Testis (tissue), 3 donors: ENCODE results near the gene ABCG8. TPM values are rescaled to one million over a fixed set of nuclear protein-coding genes. Genes with fewer than 3 reads are reported as not detected.

Experiments
- DNase-seq: peaks from one replicate; pipeline ENCODE4 v3.0.0-alpha.2; 2019
- H3K27ac ChIP-seq, 2 donors: fragments of 200-600 bp; sonication (generic); one replicate each; pipeline ENCODE4 v1.5.1; 2019
- H3K27me3 ChIP-seq: fragments of 200-600 bp; sonication (generic); one replicate; pipeline ENCODE4 v1.5.1; 2019
- H3K36me3 ChIP-seq: fragments of 200-600 bp; sonication (generic); one replicate; pipeline ENCODE4 v1.5.1; 2017; ENCODE audit warnings: low read depth; ENCODE audit errors: missing control alignments
- H3K4me1 ChIP-seq: fragments of 200-600 bp; sonication (generic); one replicate; pipeline ENCODE4 v1.5.1; 2019
- H3K4me3 ChIP-seq, 2 donors: fragments of 200-600 bp; sonication (generic); one replicate each; pipeline ENCODE4 v1.5.1; 2017 to 2019
- H3K9me3 ChIP-seq: fragments of 200-600 bp; sonication (generic); one replicate; pipeline ENCODE4 v1.5.1; 2017
- POLR2A ChIP-seq: fragments of 450-650 bp; IDR thresholded peaks from one replicate; pipeline ENCODE4 v1.6.1; 2017; ENCODE audit warnings: antibody characterized with exemption, mild to moderate bottlenecking, moderate library complexity
- WGBS, 2 donors: methylation state at CpG; one replicate each; pipeline ENCODE4 v1.1.5; 2018; 5-methylcytosine and 5-hydroxymethylcytosine counted together
- intact Hi-C: fragments of 100-400 bp; cut with DNase I; formaldehyde crosslinking; loops from one replicate; pipeline ENCODE4 v1.15.1; 2023; ENCODE audit warnings: low total_unique reads
- polyA plus RNA-seq: library from polyadenylated mRNA; stranded (reverse); fragments of 350-450 nt; fragmentation: Illumina TruSeq; extraction: RNeasy Lipid Tissue Mini Kit (QIAGEN cat#74804); gene quantifications from one replicate; pipeline ENCODE4 v1.2.3, GENCODE V29; 2014; ENCODE audit warnings: low read depth, low replicate concordance; ENCODE audit not compliant: insufficient read depth
- total RNA-seq, 2 donors: library from RNA; depleted of rRNA; stranded (reverse); fragments of >200 nt; gene quantifications; one replicate each; pipeline ENCODE4 v1.2.3, GENCODE V29; 2016
- TF ChIP-seq, protein P1 (sequence below), 3 experiments: fragments of 450-650 bp in 2 of 3; fragments of 200-600 bp in 1 of 3; sonication (generic) in 1 of 3; IDR thresholded peaks; one replicate each; pipeline ENCODE4 v1.5.1; 2016 to 2019; ENCODE audit warnings: antibody characterized with exemption in 3 of 3, mild to moderate bottlenecking in 2 of 3, moderate library complexity in 1 of 3

The ABCG8 gene
- total and polyA plus RNA-seq, 3 donors from 2014 or later: 0.24 to 0.43 TPM; not detected in 1

GRCh38 chr2:43840965-43841364 is 2.2 kb downstream of the ABCG8 start:
- 46 to 57% methylated on average over 4 to 5 of the region's 5 CpGs for WGBS, 2 donors
- no peak overlapping the region for H3K27ac ChIP-seq
- no peak for DNase-seq
- no peaks in the 10 kb centered on the region for H3K9me3 ChIP-seq
- no peaks in the 10 kb centered on the region for H3K36me3 ChIP-seq
- no peaks in the 10 kb centered on the region for H3K4me1 ChIP-seq
- H3K4me3 ChIP-seq: no peak overlapping the region
- intact Hi-C loops: no loop called here
- H3K27me3 ChIP-seq: no peaks in the 10 kb centered on the region
- TF ChIP-seq, protein P1, sequence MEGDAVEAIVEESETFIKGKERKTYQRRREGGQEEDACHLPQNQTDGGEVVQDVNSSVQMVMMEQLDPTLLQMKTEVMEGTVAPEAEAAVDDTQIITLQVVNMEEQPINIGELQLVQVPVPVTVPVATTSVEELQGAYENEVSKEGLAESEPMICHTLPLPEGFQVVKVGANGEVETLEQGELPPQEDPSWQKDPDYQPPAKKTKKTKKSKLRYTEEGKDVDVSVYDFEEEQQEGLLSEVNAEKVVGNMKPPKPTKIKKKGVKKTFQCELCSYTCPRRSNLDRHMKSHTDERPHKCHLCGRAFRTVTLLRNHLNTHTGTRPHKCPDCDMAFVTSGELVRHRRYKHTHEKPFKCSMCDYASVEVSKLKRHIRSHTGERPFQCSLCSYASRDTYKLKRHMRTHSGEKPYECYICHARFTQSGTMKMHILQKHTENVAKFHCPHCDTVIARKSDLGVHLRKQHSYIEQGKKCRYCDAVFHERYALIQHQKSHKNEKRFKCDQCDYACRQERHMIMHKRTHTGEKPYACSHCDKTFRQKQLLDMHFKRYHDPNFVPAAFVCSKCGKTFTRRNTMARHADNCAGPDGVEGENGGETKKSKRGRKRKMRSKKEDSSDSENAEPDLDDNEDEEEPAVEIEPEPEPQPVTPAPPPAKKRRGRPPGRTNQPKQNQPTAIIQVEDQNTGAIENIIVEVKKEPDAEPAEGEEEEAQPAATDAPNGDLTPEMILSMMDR (IDR thresholded peaks at IDR 0.05): no peak
- no peak for TF ChIP-seq POLR2A

GRCh38 chr2:43841949-43842865 is 3.4 kb downstream of the ABCG8 start:
- DNase-seq: no peak
- WGBS, 2 donors: 89 to 95% methylated on average over 12 to 14 of the region's 14 CpGs
- no peaks in the 10 kb centered on the region for H3K36me3 ChIP-seq
- H3K27me3 ChIP-seq: no peaks in the 10 kb centered on the region
- H3K4me1 ChIP-seq: no peaks in the 10 kb centered on the region
- no peaks in the 10 kb centered on the region for H3K9me3 ChIP-seq
- no peak overlapping the region for H3K27ac ChIP-seq
- intact Hi-C loops: no loop called here
- TF ChIP-seq POLR2A: no peak
- no peak overlapping the region for H3K4me3 ChIP-seq

- Histone ChIP-seq H3K27ac (no peak overlapping the region), H3K27me3 (no peaks in the 10 kb centered on the region), H3K4me1 (no peaks in the 10 kb centered on the region), H3K9me3 (no peaks in the 10 kb centered on the region), H3K36me3 (no peaks in the 10 kb centered on the region), H3K4me3 (no peak overlapping the region)
- 88 to 94% methylated on average over 9 of the region's 9 CpGs for WGBS, 2 donors
- TF ChIP-seq POLR2A: no peak
- TF ChIP-seq, protein P1 (IDR thresholded peaks at IDR 0.05): no peak
- intact Hi-C loops: no loop called here
- DNase-seq: no peak
These were observed 4.1 kb downstream of the ABCG8 start for GRCh38 chr2:43842866-43843226.

- Histone ChIP-seq H3K9me3 (no peaks in the 10 kb centered on the region), H3K4me1 (no peaks in the 10 kb centered on the region), H3K27ac (no peak overlapping the region), H3K36me3 (no peaks in the 10 kb centered on the region), H3K27me3 (no peaks in the 10 kb centered on the region), H3K4me3 (no peak overlapping the region)
- WGBS, 2 donors: 85 to 86% methylated on average over 1 of the region's 1 CpG
- no peak for TF ChIP-seq POLR2A
- TF ChIP-seq, protein P1 (IDR thresholded peaks at IDR 0.05): no peak
- DNase-seq: no peak
- intact Hi-C loops: no loop called here
These were observed 6.4 kb downstream of the ABCG8 start for GRCh38 chr2:43845181-43845580.

- Histone ChIP-seq H3K4me3 (no peak overlapping the region), H3K27ac (no peak overlapping the region), H3K9me3 (no peaks in the 10 kb centered on the region), H3K36me3 (no peaks in the 10 kb centered on the region), H3K27me3 (no peaks in the 10 kb centered on the region), H3K4me1 (no peaks in the 10 kb centered on the region)
- intact Hi-C loops: no loop called here
- no peak for DNase-seq
- TF ChIP-seq, protein P1 (IDR thresholded peaks at IDR 0.05): no peak
- TF ChIP-seq POLR2A: no peak
- 89 to 97% methylated on average over 5 of the region's 5 CpGs for WGBS, 2 donors
These were observed 7.5 kb downstream of the ABCG8 start for GRCh38 chr2:43846140-43846793.
